Measurements from ENCODE around the gene AP2B1. TPM values are rescaled to one million over a fixed set of nuclear protein-coding genes. Genes with fewer than 3 reads are reported as not detected.
"Not testable (repeated sequence)": the region's sequence is repeated elsewhere in the genome, so short reads cannot be mapped to it uniquely, and the experiment has no call there.

The AP2B1 gene
- total and polyA plus RNA-seq, 11 donors: 25.0 to 166 (median 122) TPM

DNA sequence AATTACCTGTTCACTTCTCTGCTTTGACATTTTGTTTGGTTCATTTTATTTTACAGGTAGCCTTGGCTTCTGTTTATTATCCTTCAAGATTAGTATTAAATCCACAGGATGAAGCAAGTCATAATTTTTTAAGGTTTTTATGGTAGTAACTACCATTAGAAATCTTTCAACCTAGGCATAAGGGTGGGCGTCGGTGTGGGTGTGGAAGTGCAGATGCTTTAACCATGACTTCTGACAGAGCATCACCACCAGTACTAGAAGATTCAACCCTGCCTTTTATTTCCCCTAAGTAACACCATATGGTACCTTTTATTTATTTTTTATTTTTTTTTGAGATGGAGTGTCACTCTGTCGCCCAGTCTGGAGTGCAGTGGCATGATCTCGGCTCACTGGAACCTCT is 22.7 kb downstream of the AP2B1 start:
- intact Hi-C loops (cut with DNase I): loop anchor here in 4 of 10 donors (5.0 to 10.0 kb wide), 3 partner anchors 55 to 195 kb away; partner anchors contain the start of gene TAF15 (in 1 of the 4)
- ATAC-seq (no peak), DNase-seq (no peak)
- H3K27me3 ChIP-seq: no peaks in the 10 kb centered on the region
- no peak overlapping the region for H3K27ac ChIP-seq
- 94 to 98% (median 96%) methylated on average over 4 of the region's 4 CpGs for WGBS, 4 donors
- H3K36me3 ChIP-seq: peaks cover 0 to 96% (median 87%) of the 10 kb centered on the region in 9 donors
- no peak for TF ChIP-seq POLR2A (IDR thresholded peaks at IDR 0.05)
- TF ChIP-seq, protein P1, sequence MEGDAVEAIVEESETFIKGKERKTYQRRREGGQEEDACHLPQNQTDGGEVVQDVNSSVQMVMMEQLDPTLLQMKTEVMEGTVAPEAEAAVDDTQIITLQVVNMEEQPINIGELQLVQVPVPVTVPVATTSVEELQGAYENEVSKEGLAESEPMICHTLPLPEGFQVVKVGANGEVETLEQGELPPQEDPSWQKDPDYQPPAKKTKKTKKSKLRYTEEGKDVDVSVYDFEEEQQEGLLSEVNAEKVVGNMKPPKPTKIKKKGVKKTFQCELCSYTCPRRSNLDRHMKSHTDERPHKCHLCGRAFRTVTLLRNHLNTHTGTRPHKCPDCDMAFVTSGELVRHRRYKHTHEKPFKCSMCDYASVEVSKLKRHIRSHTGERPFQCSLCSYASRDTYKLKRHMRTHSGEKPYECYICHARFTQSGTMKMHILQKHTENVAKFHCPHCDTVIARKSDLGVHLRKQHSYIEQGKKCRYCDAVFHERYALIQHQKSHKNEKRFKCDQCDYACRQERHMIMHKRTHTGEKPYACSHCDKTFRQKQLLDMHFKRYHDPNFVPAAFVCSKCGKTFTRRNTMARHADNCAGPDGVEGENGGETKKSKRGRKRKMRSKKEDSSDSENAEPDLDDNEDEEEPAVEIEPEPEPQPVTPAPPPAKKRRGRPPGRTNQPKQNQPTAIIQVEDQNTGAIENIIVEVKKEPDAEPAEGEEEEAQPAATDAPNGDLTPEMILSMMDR (IDR thresholded peaks at IDR 0.05): no peak
- H3K9me3 ChIP-seq: no peaks in the 10 kb centered on the region
- H3K4me1 ChIP-seq: peaks cover 0 to 5% (median 0%) of the 10 kb centered on the region in 12 donors
- H3K4me3 ChIP-seq: no peak overlapping the region

DNA sequence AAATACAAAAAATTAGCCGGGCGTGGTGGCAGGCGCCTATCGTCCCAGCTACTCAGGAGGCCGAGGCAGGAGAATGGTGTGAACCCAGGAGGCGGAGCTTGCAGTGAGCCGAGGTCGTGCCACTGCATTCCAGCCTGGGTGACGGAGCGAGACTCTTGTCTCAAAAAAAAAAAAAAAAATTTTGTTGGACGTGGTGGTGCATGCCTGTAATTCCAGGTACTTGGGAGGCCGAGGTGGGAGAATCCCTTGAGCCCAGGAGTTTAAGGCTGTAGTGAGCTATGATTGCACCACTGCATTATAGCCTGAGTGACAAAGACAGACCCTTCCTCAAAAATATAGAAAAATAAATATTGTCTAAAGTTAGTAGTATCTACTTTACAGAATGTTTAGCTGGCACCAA is 23.6 kb downstream of the AP2B1 start:
- Histone ChIP-seq H3K36me3 (peaks cover 0 to 96% (median 78%) of the 10 kb centered on the region in 9 donors), H3K4me1 (peaks cover 0 to 10% (median 0%) of the 10 kb centered on the region in 12 donors)
- DNase-seq, H3K4me3 ChIP-seq, H3K27ac ChIP-seq, H3K27me3 ChIP-seq, ATAC-seq, H3K9me3 ChIP-seq: not testable (repeated sequence)
- intact Hi-C loops (cut with DNase I): loop anchor here in 4 of 10 donors (5.0 to 10.0 kb wide), 3 partner anchors 54 to 194 kb away; partner anchors contain the start of gene TAF15 (in 1 of the 4)
- WGBS, 4 donors: 71 to 81% (median 79%) methylated on average over 12 of the region's 12 CpGs

DNA sequence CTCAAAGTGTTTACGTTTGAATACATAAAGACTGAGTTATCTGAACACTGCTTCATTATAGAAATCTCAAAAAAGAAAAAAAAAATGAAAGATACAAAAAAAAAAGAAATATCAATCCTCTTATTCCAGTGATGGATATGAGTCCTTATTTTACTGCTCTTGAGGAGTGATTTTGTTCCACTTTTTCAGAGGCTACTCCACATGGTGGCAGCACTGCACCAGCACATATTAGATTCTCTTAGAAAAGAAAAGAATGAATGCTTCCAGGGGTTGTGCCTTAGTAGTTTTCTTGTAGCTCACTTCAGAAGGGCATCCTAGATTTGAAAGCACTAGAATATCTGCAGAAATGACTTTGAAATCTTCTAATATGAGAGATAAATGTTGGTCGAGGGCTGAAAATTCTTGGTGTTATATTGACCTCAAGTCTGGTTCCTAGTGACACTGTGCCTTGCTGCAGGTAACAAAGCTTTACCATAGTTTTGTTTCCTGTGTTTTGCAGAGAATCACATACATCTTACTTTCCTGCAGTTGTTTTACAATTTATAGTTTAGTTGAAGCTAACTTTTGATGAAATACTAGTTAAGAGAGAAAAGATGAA is 25.9 kb downstream of the AP2B1 start:
- no peak overlapping the region for H3K4me3 ChIP-seq
- DNase-seq: peak in 2 of 5 donors; percentile 17 to 38
- H3K27ac ChIP-seq: no peak overlapping the region
- no peaks in the 10 kb centered on the region for H3K27me3 ChIP-seq
- TF ChIP-seq POLR2A (IDR thresholded peaks at IDR 0.05): no peak
- TF ChIP-seq, protein P1 (IDR thresholded peaks at IDR 0.05): peak; percentile 19 to 69 (median 58)
- peak in 1 of 4 donors; percentile 38 for ATAC-seq
- intact Hi-C loops (cut with DNase I): loop anchor here in 9 of 10 donors (1.0 to 10.0 kb wide), 6 partner anchors 52 to 192 kb away; partner anchors contain the start of gene TAF15 (in 1 of the 9)
- WGBS, 4 donors: 76 to 86% (median 81%) methylated on average over 2 of the region's 2 CpGs
- H3K36me3 ChIP-seq: peaks cover 0 to 83% (median 62%) of the 10 kb centered on the region in 9 donors
- H3K4me1 ChIP-seq: peaks cover 0 to 23% (median 7%) of the 10 kb centered on the region in 12 donors
- no peaks in the 10 kb centered on the region for H3K9me3 ChIP-seq

DNA sequence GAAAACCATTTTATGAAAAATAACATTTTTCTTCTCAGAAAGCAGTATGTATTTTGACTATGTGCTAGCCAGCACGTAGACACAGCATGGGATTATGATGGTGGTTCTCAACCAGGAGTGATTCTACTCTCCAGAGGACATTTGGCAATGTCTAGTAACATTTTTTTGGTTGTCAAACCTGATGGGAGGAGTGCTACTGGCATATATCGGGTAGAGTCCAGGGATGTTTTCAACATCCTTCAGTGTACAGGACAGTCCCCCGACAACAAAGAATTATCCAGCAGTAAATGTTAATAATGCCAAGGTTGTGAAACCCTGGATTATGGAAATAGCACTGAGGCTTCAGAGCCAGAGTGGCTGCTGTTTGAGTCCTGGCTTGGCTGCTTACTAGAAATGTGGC is 27.7 kb downstream of the AP2B1 start:
- WGBS, 4 donors: 51 to 71% (median 67%) methylated on average over 3 of the region's 3 CpGs
- Histone ChIP-seq H3K4me1 (peaks cover 0 to 23% (median 7%) of the 10 kb centered on the region in 12 donors), H3K27ac (peak overlapping the region in 3 of 12 donors; percentile 3 to 17 (median 14)), H3K36me3 (peaks cover 0 to 77% (median 58%) of the 10 kb centered on the region in 9 donors), H3K27me3 (no peaks in the 10 kb centered on the region), H3K9me3 (no peaks in the 10 kb centered on the region), H3K4me3 (no peak overlapping the region)
- DNase-seq (no peak), ATAC-seq (peak in 2 of 4 donors; percentile 45 to 48)
- intact Hi-C loops (cut with DNase I): loop anchor here in 5 of 10 donors (2.0 to 10.0 kb wide), 4 partner anchors 50 to 190 kb away; partner anchors contain the start of gene TAF15 (in 1 of the 5)
- TF ChIP-seq POLR2A (IDR thresholded peaks at IDR 0.05): no peak
- TF ChIP-seq, protein P1 (IDR thresholded peaks at IDR 0.05): no peak

Measured in heart left ventricle (tissue), 16 donors.